Spinal cord (tissue), 10 donors: ENCODE results near the gene CSNK1G1. TPM values are rescaled to one million over a fixed set of nuclear protein-coding genes. Genes with fewer than 3 reads are reported as not detected.
"Not testable (repeated sequence)": the region's sequence is repeated elsewhere in the genome, so short reads cannot be mapped to it uniquely, and the experiment has no call there.

Source experiments
- DNase-seq, 6 donors: peaks; one replicate each; pipeline versions ENCODE4 v3.0.0 to v3.0.0-alpha.2; 2013 to 2015; ENCODE audit warnings: low spot score in 6 of 6, low read depth in 4 of 6
- H3K27ac ChIP-seq: one replicate; pipeline ENCODE4 v1.5.1; 2013; ENCODE audit warnings: low read depth, low read length, control low read depth
- H3K27me3 ChIP-seq: one replicate; pipeline ENCODE4 v1.6.1; 2013; ENCODE audit warnings: low read length; ENCODE audit not compliant: control insufficient read depth, insufficient read depth
- H3K36me3 ChIP-seq: one replicate; pipeline ENCODE4 v1.6.1; 2013; ENCODE audit warnings: low read length; ENCODE audit not compliant: control insufficient read depth, insufficient read depth
- H3K4me1 ChIP-seq: one replicate; pipeline ENCODE4 v1.6.1; 2013; ENCODE audit warnings: low read length; ENCODE audit not compliant: control insufficient read depth, insufficient read depth
- H3K4me3 ChIP-seq: one replicate; pipeline ENCODE4 v1.5.1; 2013; ENCODE audit warnings: low read depth, low read length, control low read depth
- H3K9me3 ChIP-seq: one replicate; pipeline ENCODE4 v1.6.1; 2013; ENCODE audit warnings: low read length; ENCODE audit not compliant: control insufficient read depth, insufficient read depth
- WGBS: methylation state at CpG from one replicate; pipeline ENCODE4 v1.1.5; 2013; ENCODE audit warnings: missing lambda C conversion rate; ENCODE audit not compliant: insufficient coverage; 5-methylcytosine and 5-hydroxymethylcytosine counted together
- polyA plus RNA-seq, 2 donors: library from polyadenylated mRNA; unstranded; fragments of 120-200 nt; gene quantifications; one replicate each; pipeline ENCODE4 v1.2.1, GENCODE V29; 2013; ENCODE audit not compliant: insufficient read length in 2 of 2
- total RNA-seq, 2 donors: library from RNA; depleted of rRNA in 1 of 2; stranded (reverse); fragments of 120-200 nt in 1 of 2; fragments of >200 nt in 1 of 2; gene quantifications; one replicate each; pipeline versions ENCODE4 v1.2.3 to v1.2.4, GENCODE V29; 2013 to 2014
- donor health status: healthy.

Gene CSNK1G1
- total and polyA plus RNA-seq, 4 donors, result 12.4 to 33.1 (median 19.4) TPM

DNA sequence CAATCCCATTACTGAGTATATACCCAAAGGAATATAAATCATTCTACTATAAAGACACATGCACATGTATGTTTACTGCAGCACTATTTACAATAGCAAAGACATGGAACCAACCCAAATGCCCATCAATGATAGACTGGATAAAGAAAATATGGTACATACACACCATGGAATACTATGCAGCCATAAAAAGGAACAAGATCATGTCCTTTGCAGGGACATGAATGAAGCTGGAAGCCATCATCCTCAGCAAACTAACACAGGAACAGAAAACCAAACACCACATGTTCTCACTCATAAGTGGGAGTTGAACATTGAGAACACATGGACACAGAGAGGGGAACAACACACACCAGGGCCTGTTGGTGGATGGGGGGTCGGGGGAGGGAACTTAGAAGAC, 134.1 kb downstream of the CSNK1G1 start:
- not testable (repeated sequence) for DNase-seq, H3K27me3 ChIP-seq, H3K9me3 ChIP-seq, H3K27ac ChIP-seq, H3K36me3 ChIP-seq, H3K4me3 ChIP-seq
- H3K4me1 ChIP-seq, result peaks cover 12% of the 10 kb centered on the region
- WGBS, result no CpG with 5 or more reads among the region's 1 CpG

DNA sequence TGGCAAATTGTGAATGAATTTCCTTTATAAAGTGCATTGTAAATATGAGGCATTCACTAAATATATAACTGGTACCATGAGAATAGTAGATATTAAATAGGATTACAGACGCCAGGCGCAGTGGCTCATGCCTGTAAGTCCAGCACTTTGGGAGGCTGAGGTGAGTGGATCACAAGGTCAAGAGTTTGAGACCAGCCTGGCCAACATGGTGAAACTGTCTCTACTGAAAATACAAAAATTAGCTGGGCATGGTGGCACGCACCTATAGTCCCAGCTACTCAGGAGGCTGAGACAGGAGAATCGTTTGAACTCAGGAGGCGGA, 138.6 kb downstream of the CSNK1G1 start:
- H3K4me3 ChIP-seq, H3K27ac ChIP-seq, H3K9me3 ChIP-seq, H3K36me3 ChIP-seq, H3K4me1 ChIP-seq, H3K27me3 ChIP-seq, DNase-seq: not testable (repeated sequence)
- 100% methylated on average over 2 of the region's 5 CpGs for WGBS

GRCh38 chr15:64216730-64217428, 139.1 kb downstream of the CSNK1G1 start:
- H3K4me3 ChIP-seq, result no peak overlapping the region
- no peaks in the 10 kb centered on the region for H3K27me3 ChIP-seq
- H3K4me1 ChIP-seq, result peaks cover 8% of the 10 kb centered on the region
- no peaks in the 10 kb centered on the region for H3K36me3 ChIP-seq
- no peak overlapping the region for H3K27ac ChIP-seq
- DNase-seq, result peak in 3 of 6 donors; percentile 17 to 46 (median 28)
- 18% methylated on average over 2 of the region's 2 CpGs for WGBS
- no peaks in the 10 kb centered on the region for H3K9me3 ChIP-seq

- no peaks in the 10 kb centered on the region for H3K36me3 ChIP-seq
- H3K4me1 ChIP-seq, result peaks cover 8% of the 10 kb centered on the region
- no peaks in the 10 kb centered on the region for H3K27me3 ChIP-seq
- 50% methylated on average over 1 of the region's 3 CpGs for WGBS
- no peak overlapping the region for H3K27ac ChIP-seq
- H3K9me3 ChIP-seq, result no peaks in the 10 kb centered on the region
- no peak for DNase-seq
- H3K4me3 ChIP-seq, result no peak overlapping the region
These were observed 139.8 kb downstream of the CSNK1G1 start for GRCh38 chr15:64216196-64216595.

DNA sequence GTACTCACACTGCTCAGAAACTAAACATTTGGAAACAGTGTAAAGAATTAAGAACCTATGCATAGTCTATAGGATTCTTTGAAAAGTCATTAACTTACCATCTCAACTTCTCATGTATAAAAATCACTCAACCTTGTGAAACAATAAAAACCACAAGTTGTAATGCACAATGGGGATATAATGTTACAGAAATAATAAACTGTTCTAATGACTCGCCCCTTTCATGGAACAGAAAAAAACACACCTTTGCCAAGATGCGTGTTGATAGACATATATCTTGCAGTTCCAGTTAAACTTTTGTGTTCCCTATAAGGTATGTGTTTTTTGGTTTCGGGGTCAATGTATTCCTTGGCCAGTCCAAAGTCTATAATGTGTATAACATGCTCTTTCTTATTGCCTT, 142.3 kb downstream of the CSNK1G1 start:
- no CpG with 5 or more reads among the region's 3 CpGs for WGBS

GRCh38 chr15:64211696-64212095, 144.3 kb downstream of the CSNK1G1 start:
- no peaks in the 10 kb centered on the region for H3K9me3 ChIP-seq
- WGBS, result no CpG with 5 or more reads among the region's 2 CpGs
- H3K36me3 ChIP-seq, result no peaks in the 10 kb centered on the region
- no peaks in the 10 kb centered on the region for H3K4me1 ChIP-seq
- no peak for DNase-seq
- no peaks in the 10 kb centered on the region for H3K27me3 ChIP-seq
- H3K4me3 ChIP-seq, result no peak overlapping the region
- H3K27ac ChIP-seq, result no peak overlapping the region

More for the DNA sequence above, 142.3 kb downstream of the CSNK1G1 start:
- DNase-seq, result no peak
- H3K27ac ChIP-seq, result no peak overlapping the region
- peaks cover 8% of the 10 kb centered on the region for H3K4me1 ChIP-seq
- H3K4me3 ChIP-seq, result no peak overlapping the region
- H3K27me3 ChIP-seq, result no peaks in the 10 kb centered on the region
- H3K9me3 ChIP-seq, result no peaks in the 10 kb centered on the region
- H3K36me3 ChIP-seq, result no peaks in the 10 kb centered on the region

- Histone ChIP-seq H3K9me3 (no peaks in the 10 kb centered on the region), H3K27ac (no peak overlapping the region), H3K4me3 (no peak overlapping the region), H3K27me3 (no peaks in the 10 kb centered on the region), H3K36me3 (no peaks in the 10 kb centered on the region), H3K4me1 (no peaks in the 10 kb centered on the region)
- WGBS, result 78% methylated on average over 1 of the region's 2 CpGs
- no peak for DNase-seq
These were observed 145.6 kb downstream of the CSNK1G1 start for GRCh38 chr15:64210371-64210770.

- H3K4me1 ChIP-seq, result no peaks in the 10 kb centered on the region
- H3K27me3 ChIP-seq, result no peaks in the 10 kb centered on the region
- no peak overlapping the region for H3K4me3 ChIP-seq
- peak in 2 of 6 donors; percentile 46 to 80 for DNase-seq
- no peaks in the 10 kb centered on the region for H3K9me3 ChIP-seq
- H3K27ac ChIP-seq, result no peak overlapping the region
- no peaks in the 10 kb centered on the region for H3K36me3 ChIP-seq
- no CpG with 5 or more reads among the region's 3 CpGs for WGBS
These were observed 146.2 kb downstream of the CSNK1G1 start for GRCh38 chr15:64209680-64210334.

GRCh38 chr15:64205202-64205601, 150.8 kb downstream of the CSNK1G1 start:
- no peaks in the 10 kb centered on the region for H3K4me1 ChIP-seq
- no peak for DNase-seq
- no peak overlapping the region for H3K4me3 ChIP-seq
- no peaks in the 10 kb centered on the region for H3K27me3 ChIP-seq
- peaks cover 24% of the 10 kb centered on the region for H3K36me3 ChIP-seq
- H3K9me3 ChIP-seq, result no peaks in the 10 kb centered on the region
- no peak overlapping the region for H3K27ac ChIP-seq

GRCh38 chr15:64197425-64197824, 158.5 kb downstream of the CSNK1G1 start:
- no peaks in the 10 kb centered on the region for H3K4me1 ChIP-seq
- no peak overlapping the region for H3K4me3 ChIP-seq
- WGBS, result no CpG with 5 or more reads among the region's 1 CpG
- peaks cover 16% of the 10 kb centered on the region for H3K36me3 ChIP-seq
- no peak for DNase-seq
- no peaks in the 10 kb centered on the region for H3K27me3 ChIP-seq
- no peak overlapping the region for H3K27ac ChIP-seq
- H3K9me3 ChIP-seq, result no peaks in the 10 kb centered on the region
